ENCODE results near the gene FOXL1. TPM values are rescaled to one million over a fixed set of nuclear protein-coding genes. Genes with fewer than 3 reads are reported as not detected.
A peak's percentile ranks its signal among the peaks of the same experiment; 100 is the strongest.

Gene FOXL1
- total RNA-seq, 1 experiment from 2014 or later, result 0.11 TPM

GRCh38 chr16:86575754-86576557 is 2.4 kb upstream of the FOXL1 start:
- Histone ChIP-seq H3K4me3 (ENCODE audit: low read depth, low read length) (peak overlapping the region; percentile 49), H3K9me3 (no peaks in the 10 kb centered on the region), H3K27me3 (replicated peaks; ENCODE audit: control insufficient read depth, insufficient read depth, low read length) (no peaks in the 10 kb centered on the region), H3K4me1 (peaks cover 12% of the 10 kb centered on the region; the same call in 1 of the 2 replicates), H3K36me3 (ENCODE audit: control insufficient read depth, insufficient read depth, low read length) (no peaks in the 10 kb centered on the region)
- Mint-ChIP-seq H3K4me1 (ENCODE audit: low read depth, unreplicated experiment) (peaks cover 12% of the 10 kb centered on the region), H3K27ac (ENCODE audit: unreplicated experiment) (peak overlapping the region; percentile 85), H3K4me3 (ENCODE audit: unreplicated experiment) (peak overlapping the region; percentile 98), H3K36me3 (ENCODE audit: insufficient read depth, unreplicated experiment) (peaks cover 10% of the 10 kb centered on the region), H3K27me3 (ENCODE audit: insufficient read depth, unreplicated experiment) (peaks cover 18% of the 10 kb centered on the region), H3K9me3 (ENCODE audit: unreplicated experiment) (no peaks in the 10 kb centered on the region)
- DNase-seq, result peak; percentile 92 to 93
- ChIA-PET CTCF (interaction anchor here (0.5 to 1.2 kb wide), 25 partner anchors 11 to 845 kb away, joined by 3 to 13 read pairs (median 5); no protein-coding TSS in a partner anchor), POLR2A (interaction anchor here (0.7 kb wide), 1 partner anchor 379 kb away, joined by 6 read pairs; no protein-coding TSS in a partner anchor)
- intact Hi-C loops (cut with micrococcal nuclease; ENCODE audit: unreplicated experiment), result loop anchor here (5.0 kb wide), 2 partner anchors 256 to 486 kb away; no protein-coding TSS in a partner anchor
- no TSS peak for BruUV-seq (replicated peaks)
- peak; percentile 63 to 95 for TF ChIP-seq CTCF (IDR thresholded peaks at IDR 0.05; ENCODE audit: insufficient read depth in 1 of 2, low read depth in 1 of 2, low read length in 1 of 2, severe bottlenecking in 1 of 2, unreplicated experiment in 1 of 2)

- H3K36me3 ChIP-seq (ENCODE audit: control insufficient read depth, insufficient read depth, low read length), result no peaks in the 10 kb centered on the region
- peaks cover 12% of the 10 kb centered on the region for H3K4me1 Mint-ChIP-seq (ENCODE audit: low read depth, unreplicated experiment)
- ChIA-PET POLR2A (interaction anchor here (0.7 kb wide), 1 partner anchor 378 kb away, joined by 6 read pairs; no protein-coding TSS in a partner anchor), CTCF (interaction anchor here (0.5 to 1.2 kb wide), 21 partner anchors 12 to 702 kb away, joined by 3 to 13 read pairs (median 6); no protein-coding TSS in a partner anchor)
- no peaks in the 10 kb centered on the region for H3K9me3 Mint-ChIP-seq (ENCODE audit: unreplicated experiment)
- intact Hi-C loops (cut with micrococcal nuclease; ENCODE audit: unreplicated experiment), result loop anchor here (5.0 kb wide), 2 partner anchors 256 to 486 kb away; no protein-coding TSS in a partner anchor
- H3K36me3 Mint-ChIP-seq (ENCODE audit: insufficient read depth, unreplicated experiment), result peaks cover 10% of the 10 kb centered on the region
- no TSS peak for BruUV-seq (replicated peaks)
- peak in 1 of 2 experiments; percentile 27 for DNase-seq
- peaks cover 12% of the 10 kb centered on the region; the same call in 1 of the 2 replicates for H3K4me1 ChIP-seq
- no peaks in the 10 kb centered on the region for H3K27me3 ChIP-seq (replicated peaks; ENCODE audit: control insufficient read depth, insufficient read depth, low read length)
- no peaks in the 10 kb centered on the region for H3K9me3 ChIP-seq
- no peak for TF ChIP-seq CTCF (IDR thresholded peaks at IDR 0.05; ENCODE audit: insufficient read depth in 1 of 2, low read depth in 1 of 2, low read length in 1 of 2, severe bottlenecking in 1 of 2, unreplicated experiment in 1 of 2)
- H3K4me3 Mint-ChIP-seq (ENCODE audit: unreplicated experiment), result peak overlapping the region; percentile 98
- H3K4me3 ChIP-seq (ENCODE audit: low read depth, low read length), result peak overlapping the region; percentile 49
- H3K27me3 Mint-ChIP-seq (ENCODE audit: insufficient read depth, unreplicated experiment), result peaks cover 21% of the 10 kb centered on the region
- peak overlapping the region; percentile 85 for H3K27ac Mint-ChIP-seq (ENCODE audit: unreplicated experiment)
Observed at GRCh38 chr16:86576591-86577313, 1.6 kb upstream of the FOXL1 start.

Data from Caco-2 (cell line).